ENCODE results near the gene RAB19.
"Not testable (repeated sequence)": the region's sequence is repeated elsewhere in the genome, so short reads cannot be mapped to it uniquely, and the experiment has no call there.

RAB19 gene

DNA sequence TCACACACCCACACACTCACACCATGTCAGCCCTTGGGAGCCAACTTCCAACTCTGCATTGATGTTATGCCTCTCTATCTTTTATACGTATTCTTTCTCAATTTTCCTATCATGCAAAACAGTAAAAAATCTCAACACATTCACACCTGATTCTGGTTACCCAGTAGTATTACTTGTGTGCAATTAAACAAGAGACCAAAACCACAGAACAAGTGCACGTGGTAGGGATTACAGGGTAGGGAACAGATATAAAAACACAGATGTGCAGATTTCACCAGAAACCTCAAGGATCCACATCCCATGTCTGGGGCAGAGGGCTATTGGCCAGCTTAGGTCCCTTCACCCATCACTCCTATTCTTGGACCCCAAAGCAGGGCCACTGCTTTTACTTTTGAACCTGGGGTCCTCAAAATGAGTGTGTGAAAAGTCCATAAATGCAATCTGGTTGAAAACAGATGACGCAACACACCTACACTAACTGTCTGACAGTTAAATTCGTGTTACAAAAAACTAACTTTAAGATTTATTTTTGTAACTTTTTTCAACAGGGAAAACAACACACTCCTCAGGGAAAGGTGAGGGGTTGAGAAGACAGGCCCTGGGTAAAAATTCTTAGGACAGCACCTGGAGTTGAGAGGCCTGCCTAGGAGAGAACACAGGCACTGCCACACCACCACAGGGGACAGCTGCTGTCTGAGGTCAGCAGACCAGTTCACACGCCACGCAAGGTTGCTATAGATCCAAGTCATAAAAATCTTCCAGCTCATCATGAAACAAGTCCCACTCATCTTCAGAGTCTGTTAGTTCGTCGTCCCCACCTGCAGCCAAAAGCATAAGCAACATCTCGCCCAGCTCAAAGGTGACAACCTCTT, 50.2 kb downstream of the RAB19 start:
- DNase-seq (ENCODE audit: low spot score) = not testable (repeated sequence)

DNA sequence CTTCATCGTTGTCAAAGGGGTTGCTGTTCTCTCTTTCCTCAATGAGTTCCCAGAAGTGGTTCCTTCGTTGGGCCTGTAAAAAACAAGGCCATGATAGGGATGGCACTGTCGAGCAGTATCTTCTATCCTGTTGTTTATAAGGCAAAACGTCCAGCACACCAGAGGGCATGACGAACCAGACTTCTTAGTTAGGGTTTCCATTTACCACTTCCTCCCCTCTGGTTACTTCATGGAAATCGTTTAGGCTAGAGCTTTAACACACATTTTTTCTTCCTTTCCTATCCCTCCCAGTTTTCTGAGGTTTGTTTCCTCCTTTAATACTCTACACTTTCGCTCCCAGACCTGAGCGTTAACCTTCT, 50.8 kb downstream of the RAB19 start:
- no peak for DNase-seq (ENCODE audit: low spot score)

DNA sequence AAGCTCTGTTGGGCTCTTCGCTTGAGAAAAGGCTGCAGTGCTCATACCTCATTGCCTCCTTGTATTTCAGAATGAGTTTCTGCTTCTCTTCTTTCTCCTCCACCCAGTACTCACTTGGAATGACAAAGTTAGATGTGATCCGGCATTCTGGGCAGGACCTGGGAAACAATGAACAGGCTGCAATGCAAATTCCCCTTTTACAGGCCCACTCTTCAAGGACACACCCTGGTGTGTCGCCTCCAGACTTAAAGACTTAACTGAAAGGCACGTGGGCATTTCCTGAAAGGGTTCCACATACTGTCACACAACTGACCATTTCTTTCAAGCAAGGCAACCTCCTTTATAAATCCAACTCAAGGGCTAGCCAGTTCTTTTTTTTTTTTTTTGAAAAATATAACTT, 51.9 kb downstream of the RAB19 start:
- no peak for DNase-seq (ENCODE audit: low spot score)

DNA sequence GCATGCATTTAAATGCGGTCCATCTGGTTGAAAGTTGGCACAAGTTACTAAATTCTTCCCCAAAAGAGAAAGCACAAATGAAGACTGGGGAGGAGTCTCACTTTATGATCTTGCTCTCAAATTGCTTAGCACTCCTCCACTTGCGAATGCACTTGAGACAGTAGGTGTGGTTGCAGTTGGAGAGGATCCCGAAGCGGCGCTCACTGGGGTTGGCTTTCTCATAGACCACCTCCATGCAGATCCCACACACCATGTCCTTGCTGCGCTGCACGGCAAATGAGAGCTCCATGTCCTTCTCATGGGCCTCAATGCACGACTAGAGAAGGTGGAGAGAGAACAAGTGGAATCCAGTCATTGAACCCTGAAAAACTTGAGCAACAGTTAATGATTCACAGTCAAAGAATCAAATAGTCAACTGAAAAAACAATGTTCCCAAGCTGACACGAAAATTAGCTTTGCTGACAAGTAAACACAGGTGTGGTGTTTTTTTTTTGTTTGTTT, 52.7 kb downstream of the RAB19 start:
- no peak for DNase-seq (ENCODE audit: low spot score)

DNA sequence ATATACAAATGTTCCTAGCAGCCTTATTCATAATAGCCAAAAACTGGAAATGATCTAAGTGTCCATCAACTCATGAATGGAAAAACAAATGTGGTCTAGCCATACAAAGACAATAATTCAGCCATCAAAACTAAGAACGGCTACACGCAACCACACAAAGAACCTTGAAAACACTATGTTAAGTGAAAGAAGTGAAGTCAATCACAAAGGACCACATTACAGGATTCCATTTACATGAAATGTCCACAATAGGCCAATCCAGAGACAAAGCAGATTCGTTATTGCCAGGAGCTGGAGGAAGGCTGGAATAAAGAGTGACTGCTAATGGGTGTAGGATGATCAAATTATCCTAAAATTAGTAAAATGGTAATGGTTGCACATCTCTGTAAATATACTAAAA, 54.3 kb downstream of the RAB19 start:
- no peak for DNase-seq (ENCODE audit: low spot score)

DNA sequence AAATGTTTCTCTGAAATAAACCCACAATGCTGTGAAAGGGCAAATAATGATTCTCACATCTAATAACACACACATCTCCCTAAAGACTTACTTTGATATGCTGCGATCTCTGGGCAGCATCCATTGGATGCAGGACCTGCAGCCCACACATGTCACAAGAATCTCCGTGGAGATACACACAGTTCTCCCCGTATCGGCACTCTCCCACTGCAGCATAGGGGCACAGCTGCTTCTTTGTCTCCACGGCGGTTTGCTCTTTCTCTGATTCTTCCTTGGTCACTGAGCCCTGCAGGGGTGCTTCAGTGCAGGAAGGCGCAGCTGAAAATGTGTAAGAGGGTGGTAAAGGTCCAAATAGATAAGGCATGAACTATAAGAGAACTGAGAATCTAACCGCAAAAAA, 55.1 kb downstream of the RAB19 start:
- no peak for DNase-seq (ENCODE audit: low spot score)

DNA sequence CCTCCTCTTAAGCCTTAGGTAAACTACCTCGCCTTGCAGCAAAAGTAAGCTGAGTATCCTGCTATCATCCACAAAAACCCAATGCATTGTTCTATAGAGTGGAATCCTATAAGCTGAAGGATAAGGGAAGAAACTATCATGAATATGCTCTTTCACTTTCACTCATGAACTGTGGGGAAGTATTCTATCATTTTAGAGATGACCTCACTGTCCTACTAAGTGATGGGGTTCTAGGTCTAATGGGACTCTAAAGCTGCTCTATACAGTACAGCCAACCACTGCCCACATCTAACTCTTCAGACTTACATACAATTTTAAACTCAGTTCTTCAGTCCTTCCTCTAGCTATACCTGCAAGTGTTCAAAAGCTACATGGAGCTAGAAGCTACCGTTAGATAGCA, 59.3 kb downstream of the RAB19 start:
- no peak for DNase-seq (ENCODE audit: low spot score)

DNA sequence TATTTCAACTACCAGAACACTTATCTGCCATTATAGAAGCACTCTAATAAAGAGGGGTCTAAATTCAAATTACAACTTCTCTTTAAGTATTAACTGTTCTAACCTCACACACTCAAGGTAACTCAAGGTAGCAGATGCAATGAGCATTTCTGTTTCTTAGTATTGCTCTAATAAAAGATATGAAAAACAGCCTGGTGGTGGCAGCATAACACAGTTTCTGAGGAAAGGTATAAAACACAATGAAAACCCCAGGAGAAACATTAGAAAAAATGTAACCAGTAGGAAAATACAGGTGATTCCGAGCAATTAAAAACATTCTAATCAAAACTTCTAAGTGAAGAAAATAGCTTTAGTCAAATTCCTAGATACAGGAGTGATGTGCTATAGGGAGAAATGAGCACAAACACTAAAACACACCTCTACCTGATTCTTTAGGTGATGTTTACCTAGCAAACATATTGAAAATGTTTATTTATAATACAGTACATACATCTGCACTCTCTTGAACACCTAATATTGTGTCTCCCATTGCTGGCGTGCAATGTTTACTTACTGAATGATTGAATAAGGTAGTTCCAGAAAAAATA, 72.0 kb downstream of the RAB19 start:
- no peak for DNase-seq (ENCODE audit: low spot score)

DNA sequence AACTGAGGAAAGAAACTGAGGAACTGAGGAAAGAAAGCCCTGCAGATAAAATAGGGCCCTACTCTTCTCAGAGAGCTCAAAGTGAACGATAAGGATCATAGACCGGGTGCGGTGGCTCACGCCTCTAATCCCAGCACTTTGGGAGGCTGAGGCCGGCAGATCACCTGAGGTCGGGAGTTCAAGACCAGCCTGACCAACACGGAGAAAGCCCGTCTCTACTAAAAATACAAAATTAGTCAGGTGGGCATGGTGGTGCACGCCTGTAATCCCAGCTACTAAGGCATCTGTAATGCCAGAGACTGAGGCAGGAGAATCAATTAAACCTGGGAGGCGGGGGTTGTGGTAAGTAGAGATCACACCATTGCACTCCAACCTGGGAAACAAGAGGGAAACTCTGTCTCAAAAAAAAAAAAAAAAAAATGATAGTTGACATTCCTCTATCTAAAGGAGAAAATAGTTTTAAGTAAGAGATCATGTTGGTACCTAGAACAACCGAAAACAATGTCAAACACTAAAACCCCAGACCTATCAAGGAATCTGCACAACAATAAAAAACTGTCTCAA, 72.9 kb downstream of the RAB19 start:
- no peak for DNase-seq (ENCODE audit: low spot score)

Data from ecto neural progenitor cell (in vitro differentiated cells).